ENCODE data around the gene WWTR1. TPM values are rescaled to one million over a fixed set of nuclear protein-coding genes. Genes with fewer than 3 reads are reported as not detected.

WWTR1 gene
- total RNA-seq, 1 experiment from 2014 or later, result 24.4 TPM

DNA sequence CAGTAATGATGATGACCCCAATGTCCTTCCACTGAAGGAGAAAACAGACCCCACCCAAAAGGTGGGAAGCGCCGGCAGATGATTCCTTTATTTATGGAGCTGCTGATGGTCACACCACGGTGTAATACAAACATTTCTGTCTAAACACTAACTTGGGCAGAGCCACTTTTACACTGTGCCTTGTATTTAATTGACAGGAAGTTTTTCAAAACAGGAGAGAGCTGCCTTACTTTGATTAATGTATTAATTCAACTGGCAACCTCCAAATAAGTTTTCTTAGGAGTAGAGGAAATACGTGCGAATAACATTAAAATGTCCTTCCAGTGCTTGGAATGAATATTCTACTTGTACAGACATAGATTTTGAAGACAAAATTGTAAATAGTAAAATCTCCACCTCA is 70.4 kb downstream of the WWTR1 start:
- H3K27me3 Mint-ChIP-seq (ENCODE audit: low read depth), result no peaks in the 10 kb centered on the region
- no peak overlapping the region for H2BK20ac ChIP-seq (ENCODE audit: low read depth, low read length, poor library complexity, severe bottlenecking)
- WGBS (ENCODE audit: extremely low coverage, insufficient read length, low lambda C conversion rate), result no CpG with 5 or more reads among the region's 5 CpGs
- no peak overlapping the region for H2BK15ac ChIP-seq (ENCODE audit: low read depth, low read length)
- no peak overlapping the region for H2BK120ac ChIP-seq (ENCODE audit: low read depth, low read length, poor library complexity, severe bottlenecking)
- DNase-seq, result no peak
- no peak overlapping the region for H3K4me3 Mint-ChIP-seq
- no peak overlapping the region for H2AFZ ChIP-seq (ENCODE audit: low read length)
- H3K4ac ChIP-seq (ENCODE audit: low read depth, low read length), result no peak overlapping the region
- H4K5ac ChIP-seq (ENCODE audit: insufficient read length, low read depth, low read length), result no peak overlapping the region
- H3K23ac ChIP-seq (ENCODE audit: insufficient read length, low read depth, low read length), result no peak overlapping the region
- H4K91ac ChIP-seq (ENCODE audit: insufficient read length, low read depth, low read length), result no peak overlapping the region
- no peak overlapping the region for H3K18ac ChIP-seq (ENCODE audit: insufficient read length, low read depth, low read length)
- no peak overlapping the region for H3K9ac ChIP-seq (ENCODE audit: extremely low read depth, insufficient read length, low read length)
- no peak overlapping the region for H2BK5ac ChIP-seq (ENCODE audit: insufficient read length, low read length)
- H3K27me3 ChIP-seq (ENCODE audit: insufficient read depth, low read length), result no peaks in the 10 kb centered on the region
- H3K79me1 ChIP-seq (ENCODE audit: insufficient read depth, low read depth, low read length, poor library complexity, severe bottlenecking), result no peaks in the 10 kb centered on the region
- no peak overlapping the region for H3K4me2 ChIP-seq (ENCODE audit: insufficient read depth, insufficient read length, low read length)
- no peak overlapping the region for H3K27ac ChIP-seq (ENCODE audit: insufficient read length, low read depth, low read length)
- H2BK12ac ChIP-seq (ENCODE audit: insufficient read length, low read depth, low read length), result no peak overlapping the region
- H3K23me2 ChIP-seq (ENCODE audit: insufficient read length, low read depth, low read length, poor library complexity, severe bottlenecking), result no peaks in the 10 kb centered on the region
- H3K36me3 Mint-ChIP-seq (ENCODE audit: insufficient read depth in 1 of 3, low read depth in 3 of 3), result no peaks in the 10 kb centered on the region; a peak in 1 of 7 replicates
- H3K14ac ChIP-seq (ENCODE audit: insufficient read depth, low read length), result no peak overlapping the region
- no peaks in the 10 kb centered on the region for H4K20me1 ChIP-seq (ENCODE audit: control insufficient read depth, insufficient read depth, insufficient read length)
- no peaks in the 10 kb centered on the region; the same call in 1 of the 2 replicates for H3K79me2 ChIP-seq (ENCODE audit: insufficient read depth, low read length)
- H3T11ph ChIP-seq (ENCODE audit: low read length), result no peak overlapping the region
- H3K56ac ChIP-seq (ENCODE audit: insufficient read length, low read depth, low read length), result no peak overlapping the region
- H3K27ac Mint-ChIP-seq, result no peak overlapping the region
- H3K4me1 ChIP-seq (ENCODE audit: insufficient read depth, low read length), result no peaks in the 10 kb centered on the region; the same call in 1 of the 2 replicates
- H3K9me3 ChIP-seq (ENCODE audit: control insufficient read depth, low read depth, low read length), result no peaks in the 10 kb centered on the region
- no peak overlapping the region for H2AK5ac ChIP-seq (ENCODE audit: insufficient read length, low read length)
- TF ChIP-seq, protein P1, sequence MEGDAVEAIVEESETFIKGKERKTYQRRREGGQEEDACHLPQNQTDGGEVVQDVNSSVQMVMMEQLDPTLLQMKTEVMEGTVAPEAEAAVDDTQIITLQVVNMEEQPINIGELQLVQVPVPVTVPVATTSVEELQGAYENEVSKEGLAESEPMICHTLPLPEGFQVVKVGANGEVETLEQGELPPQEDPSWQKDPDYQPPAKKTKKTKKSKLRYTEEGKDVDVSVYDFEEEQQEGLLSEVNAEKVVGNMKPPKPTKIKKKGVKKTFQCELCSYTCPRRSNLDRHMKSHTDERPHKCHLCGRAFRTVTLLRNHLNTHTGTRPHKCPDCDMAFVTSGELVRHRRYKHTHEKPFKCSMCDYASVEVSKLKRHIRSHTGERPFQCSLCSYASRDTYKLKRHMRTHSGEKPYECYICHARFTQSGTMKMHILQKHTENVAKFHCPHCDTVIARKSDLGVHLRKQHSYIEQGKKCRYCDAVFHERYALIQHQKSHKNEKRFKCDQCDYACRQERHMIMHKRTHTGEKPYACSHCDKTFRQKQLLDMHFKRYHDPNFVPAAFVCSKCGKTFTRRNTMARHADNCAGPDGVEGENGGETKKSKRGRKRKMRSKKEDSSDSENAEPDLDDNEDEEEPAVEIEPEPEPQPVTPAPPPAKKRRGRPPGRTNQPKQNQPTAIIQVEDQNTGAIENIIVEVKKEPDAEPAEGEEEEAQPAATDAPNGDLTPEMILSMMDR (conservative IDR thresholded peaks at IDR 0.05), result no peak
- H4K8ac ChIP-seq (replicated peaks; ENCODE audit: insufficient read length, low read depth, low read length), result no peak overlapping the region
- no peaks in the 10 kb centered on the region for H3K9me3 Mint-ChIP-seq
- peaks cover 16 to 36% of the 10 kb centered on the region in 2 experiments for H3K4me1 Mint-ChIP-seq
